WTC11 (cell line): ENCODE data around the gene C1QL1. TPM values are rescaled to one million over a fixed set of nuclear protein-coding genes. Genes with fewer than 3 reads are reported as not detected.

Experiments
- AFF4 ChIP-seq: sonication (generic); formaldehyde crosslinking; IDR thresholded peaks from 2 replicates; pipeline ENCODE4 v1.8.1; 2023; ENCODE audit warnings: mild to moderate bottlenecking, missing genetic modification reagents, borderline replicate concordance
- AR ChIP-seq: fragments of 250-450 bp; sonication (Bioruptor Pico); IDR thresholded peaks from 2 replicates; pipeline ENCODE4 v1.9.0; 2021; ENCODE audit warnings: mild to moderate bottlenecking
- ATF2 ChIP-seq: sonication (generic); formaldehyde crosslinking; IDR thresholded peaks from 2 replicates; pipeline ENCODE4 v1.8.1; 2022; ENCODE audit warnings: low read depth, missing genetic modification reagents, borderline replicate concordance
- ATF6 ChIP-seq: sonication (generic); formaldehyde crosslinking; IDR thresholded peaks from 2 replicates; pipeline ENCODE4 v1.8.1; 2023; ENCODE audit warnings: mild to moderate bottlenecking, missing genetic modification reagents
- CREB1 ChIP-seq: sonication (generic); formaldehyde crosslinking; IDR thresholded peaks from 2 replicates; pipeline ENCODE4 v1.8.0; 2023; ENCODE audit warnings: mild to moderate bottlenecking, missing genetic modification reagents
- ELF4 ChIP-seq: sonication (generic); formaldehyde crosslinking; IDR thresholded peaks from 2 replicates; pipeline ENCODE4 v1.8.1; 2022; ENCODE audit warnings: low read depth, mild to moderate bottlenecking, moderate library complexity, missing genetic modification reagents
- ESRRA ChIP-seq: sonication (generic); formaldehyde crosslinking; IDR thresholded peaks from 2 replicates; pipeline ENCODE4 v1.8.1; 2022; ENCODE audit warnings: mild to moderate bottlenecking, missing genetic modification reagents, borderline replicate concordance
- GABPB1 ChIP-seq: sonication (generic); formaldehyde crosslinking; IDR thresholded peaks from 2 replicates; pipeline ENCODE4 v1.8.1; 2023; ENCODE audit warnings: mild to moderate bottlenecking, missing genetic modification reagents
- IRF1 ChIP-seq: sonication (generic); formaldehyde crosslinking; IDR thresholded peaks from 2 replicates; pipeline ENCODE4 v1.8.0; 2023; ENCODE audit warnings: missing genetic modification reagents
- NR3C1 ChIP-seq: sonication (generic); formaldehyde crosslinking; conservative IDR thresholded peaks from 2 replicates; pipeline ENCODE4 v1.8.1; 2023; ENCODE audit warnings: low read depth, mild to moderate bottlenecking, missing genetic modification reagents
- PRDM15 ChIP-seq: sonication (generic); formaldehyde crosslinking; IDR thresholded peaks from 2 replicates; pipeline ENCODE4 v1.8.0; 2022; ENCODE audit warnings: missing genetic modification reagents
- SMAD3 ChIP-seq: sonication (generic); formaldehyde crosslinking; IDR thresholded peaks from 2 replicates; pipeline ENCODE4 v1.8.0; 2022; ENCODE audit warnings: missing genetic modification reagents, mild to moderate bottlenecking, borderline replicate concordance
- ZNF512 ChIP-seq: sonication (generic); formaldehyde crosslinking; IDR thresholded peaks from 2 replicates; pipeline ENCODE4 v1.8.1; 2022; ENCODE audit warnings: missing genetic modification reagents, borderline replicate concordance
- ZNF532 ChIP-seq: fragments of 250-450 bp; sonication (Bioruptor Pico); IDR thresholded peaks from 2 replicates; pipeline ENCODE4 v1.9.0; 2021; ENCODE audit warnings: mild to moderate bottlenecking, borderline replicate concordance
- total RNA-seq: library from RNA; stranded (reverse); gene quantifications from 3 replicates; pipeline ENCODE4 v1.2.3, GENCODE V29; 2021

Gene C1QL1
- total RNA-seq, 1 experiment from 2014 or later: 13.4 TPM

GRCh38 chr17:44947461-44948314 lies 20.4 kb downstream of the C1QL1 start, which contains the start of gene KIF18B (continued):
- TF ChIP-seq AR (CRISPR knock-in tag) (no peak), IRF1 (CRISPR knock-in tag) (no peak), ATF2 (CRISPR knock-in tag) (no peak), ATF6 (CRISPR knock-in tag) (no peak), AFF4 (no peak), CREB1 (CRISPR knock-in tag) (no peak), NR3C1 (no peak), ZNF532 (no peak), ELF4 (CRISPR knock-in tag) (no peak), GABPB1 (CRISPR knock-in tag) (peak; percentile 86), SMAD3 (CRISPR knock-in tag) (0 out of 2 replicates have a peak, but pooled peaks have one; percentile 18), ZNF512 (no peak), ESRRA (no peak; the same call in 1 of the 2 replicates), PRDM15 (CRISPR knock-in tag) (no peak)
